GM23248 (cell line): ENCODE measurements around the gene TLE3. TPM values are rescaled to one million over a fixed set of nuclear protein-coding genes. Genes with fewer than 3 reads are reported as not detected.

ENCODE experiments used
- DNase-seq: peaks from one replicate; pipeline ENCODE4 v3.0.0-alpha.2; 2015
- H2AFZ ChIP-seq: fragments of 200-600 bp; sonication (generic); 2 replicates; pipeline ENCODE4 v1.6.1; 2016; ENCODE audit warnings: antibody characterized with exemption
- H3F3A ChIP-seq: fragments of 200-600 bp; sonication (generic); 2 replicates; pipeline ENCODE4 v1.6.1; 2016; ENCODE audit warnings: mild to moderate bottlenecking, antibody characterized with exemption, mixed run types; ENCODE audit not compliant: insufficient read depth
- H3K27ac ChIP-seq: fragments of 200-600 bp; sonication (generic); 2 replicates; pipeline ENCODE4 v1.5.1; 2016; ENCODE audit warnings: mild to moderate bottlenecking
- H3K27me3 ChIP-seq: fragments of 200-600 bp; sonication (generic); replicated peaks from 2 replicates; pipeline ENCODE4 v1.6.1; 2016; ENCODE audit warnings: mild to moderate bottlenecking; ENCODE audit not compliant: insufficient read depth
- H3K36me3 ChIP-seq: fragments of 200-600 bp; sonication (generic); 2 replicates; pipeline ENCODE4 v1.6.1; 2016; ENCODE audit warnings: low read depth, mild to moderate bottlenecking
- H3K4me1 ChIP-seq: fragments of 200-600 bp; sonication (generic); 2 replicates; pipeline ENCODE4 v1.6.1; 2016; ENCODE audit warnings: mild to moderate bottlenecking; ENCODE audit not compliant: insufficient read depth
- H3K4me2 ChIP-seq: fragments of 200-600 bp; sonication (generic); one replicate; pipeline ENCODE4 v1.6.1; 2016; ENCODE audit warnings: mild to moderate bottlenecking; ENCODE audit not compliant: unreplicated experiment
- H3K4me3 ChIP-seq: fragments of 200-600 bp; sonication (generic); 2 replicates; pipeline ENCODE4 v1.5.1; 2016; ENCODE audit warnings: mild to moderate bottlenecking
- H3K79me2 ChIP-seq: fragments of 200-600 bp; sonication (generic); 2 replicates; pipeline ENCODE4 v1.6.1; 2016; ENCODE audit warnings: mild to moderate bottlenecking; ENCODE audit not compliant: insufficient read depth
- H3K9ac ChIP-seq: fragments of 200-600 bp; sonication (generic); 2 replicates; pipeline ENCODE4 v1.6.1; 2016; ENCODE audit warnings: mild to moderate bottlenecking
- H3K9me2 ChIP-seq: fragments of 200-600 bp; sonication (generic); 2 replicates; pipeline ENCODE4 v1.6.1; 2016; ENCODE audit warnings: mixed run types, mild to moderate bottlenecking, moderate library complexity; ENCODE audit not compliant: insufficient read depth
- H3K9me3 ChIP-seq: fragments of 200-600 bp; sonication (generic); one replicate; pipeline ENCODE4 v1.6.1; 2017; ENCODE audit warnings: low read depth
- H4K20me1 ChIP-seq: fragments of 200-600 bp; sonication (generic); 2 replicates; pipeline ENCODE4 v1.6.0; 2016; ENCODE audit not compliant: insufficient read depth
- EZH2 ChIP-seq: fragments of 200-600 bp; sonication (generic); IDR thresholded peaks from 2 replicates; pipeline ENCODE4 v1.6.1; 2018; ENCODE audit warnings: antibody characterized with exemption, mild to moderate bottlenecking; ENCODE audit not compliant: insufficient read depth, poor library complexity, severe bottlenecking
- EZH2phosphoT487 ChIP-seq: fragments of 200-600 bp; sonication (generic); IDR thresholded peaks from 2 replicates; pipeline ENCODE4 v1.6.1; 2018; ENCODE audit warnings: antibody characterized with exemption, moderate library complexity, mild to moderate bottlenecking, low read depth; ENCODE audit not compliant: insufficient read depth
- WGBS, 2 experiments: methylation state at CpG; one replicate each; pipeline ENCODE4 v1.1.6; 2015 to 2017; ENCODE audit warnings: low lambda C conversion rate in 2 of 2, low coverage in 1 of 2; ENCODE audit errors: missing lambda C conversion rate in 2 of 2; 5-methylcytosine and 5-hydroxymethylcytosine counted together
- in situ Hi-C: fragments of 300-500 bp; cut with MboI; formaldehyde crosslinking; loops from 2 replicates; pipeline ENCODE4 v1.15.0; 2020
- polyA plus RNA-seq: library from polyadenylated mRNA; unstranded; fragments of >200 nt; fragmentation: Nextera tagmentation; extraction: Ambion mirVana; gene quantifications from 2 replicates; pipeline ENCODE4 v1.2.1, GENCODE V29; 2016
- total RNA-seq: library from RNA; depleted of rRNA; stranded (reverse); fragments of >200 nt; shearing (Covaris generic); gene quantifications from 2 replicates; pipeline ENCODE4 v1.2.3, GENCODE V29; 2014

TLE3 gene
- total and polyA plus RNA-seq, 2 experiments from 2014 or later, result 11.7 to 37.6 TPM

DNA sequence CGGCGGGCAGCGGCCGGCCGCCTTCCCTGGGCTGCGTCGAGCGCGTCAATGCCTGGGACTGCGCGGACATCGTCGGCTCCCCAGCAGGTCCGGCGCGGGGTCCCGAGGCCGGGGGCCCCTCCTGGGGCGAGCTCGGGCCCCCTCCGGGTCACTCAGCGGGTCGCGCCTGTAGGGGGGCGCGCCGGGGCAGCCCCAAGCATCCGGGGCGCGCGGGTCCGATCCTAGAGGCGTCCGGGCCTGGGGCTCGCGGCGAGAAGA, 725 bp downstream of the TLE3 start:
- peaks cover 56% of the 10 kb centered on the region for H3K79me2 ChIP-seq
- H3K9me3 ChIP-seq, result no peaks in the 10 kb centered on the region
- H3K4me3 ChIP-seq, result peak overlapping the region; percentile 84
- H4K20me1 ChIP-seq, result peaks cover 4% of the 10 kb centered on the region; the same call in 1 of the 2 replicates
- DNase-seq, result no peak
- no peak for TF ChIP-seq EZH2
- no peak for TF ChIP-seq EZH2phosphoT487
- peak overlapping the region; percentile 68 for H2AFZ ChIP-seq
- H3K4me2 ChIP-seq, result peak overlapping the region; percentile 83
- WGBS, 2 experiments, result 1 to 2% methylated on average over 11 to 21 of the region's 37 CpGs
- 0 out of 2 replicates have a peak, but pooled peaks cover 9% of the 10 kb centered on the region for H3K36me3 ChIP-seq
- H3K4me1 ChIP-seq, result peaks cover 38% of the 10 kb centered on the region
- H3K9ac ChIP-seq, result peak overlapping the region; percentile 82
- peak overlapping the region; percentile 77 for H3K27ac ChIP-seq
- no peaks in the 10 kb centered on the region for H3K27me3 ChIP-seq
- in situ Hi-C loops, result no loop called here
- H3F3A ChIP-seq, result peaks cover 13% of the 10 kb centered on the region
- no peaks in the 10 kb centered on the region for H3K9me2 ChIP-seq

DNA sequence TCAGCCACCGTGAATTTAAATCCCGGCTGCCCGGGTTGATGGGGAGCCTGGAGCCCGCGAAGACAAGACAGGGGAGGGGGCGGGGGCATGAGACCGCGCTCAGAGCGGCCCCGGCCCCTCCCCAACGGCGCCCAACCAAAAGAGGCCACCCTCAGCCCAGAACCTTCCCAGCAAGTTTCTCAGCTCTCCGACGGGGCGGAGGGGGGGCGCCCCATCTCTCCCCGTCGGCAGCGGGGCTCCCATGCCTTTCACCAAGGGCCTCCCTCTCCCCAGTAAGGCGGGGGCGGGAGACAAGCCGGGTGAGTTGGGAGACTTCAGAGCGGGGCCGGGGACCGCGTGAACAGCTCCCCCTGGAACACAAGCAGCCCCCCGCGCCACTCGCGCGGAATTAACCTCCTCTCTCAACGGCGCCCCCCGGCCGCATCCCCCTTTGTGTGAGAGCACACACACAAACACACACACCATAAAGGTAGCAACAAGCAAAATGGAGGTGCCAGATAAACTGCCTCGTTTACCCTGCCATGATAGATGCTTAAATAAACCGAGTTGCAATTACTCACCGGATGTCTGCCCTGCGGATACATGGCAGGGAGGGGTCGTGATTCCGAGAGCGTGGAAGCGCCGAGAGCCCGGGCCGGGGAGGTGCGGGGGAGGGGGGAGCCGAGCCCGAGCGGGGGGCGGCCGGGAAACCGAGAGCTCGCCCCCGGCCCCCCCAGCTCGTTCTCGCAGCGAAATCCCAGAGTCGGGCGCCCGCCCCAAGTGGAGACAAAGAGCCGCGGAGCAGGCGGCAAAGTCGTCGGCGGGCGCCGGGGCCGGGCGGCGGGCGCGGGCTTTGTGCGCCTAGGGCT, 1.3 kb downstream of the TLE3 start:
- peaks cover 32% of the 10 kb centered on the region for H3K4me1 ChIP-seq

DNA sequence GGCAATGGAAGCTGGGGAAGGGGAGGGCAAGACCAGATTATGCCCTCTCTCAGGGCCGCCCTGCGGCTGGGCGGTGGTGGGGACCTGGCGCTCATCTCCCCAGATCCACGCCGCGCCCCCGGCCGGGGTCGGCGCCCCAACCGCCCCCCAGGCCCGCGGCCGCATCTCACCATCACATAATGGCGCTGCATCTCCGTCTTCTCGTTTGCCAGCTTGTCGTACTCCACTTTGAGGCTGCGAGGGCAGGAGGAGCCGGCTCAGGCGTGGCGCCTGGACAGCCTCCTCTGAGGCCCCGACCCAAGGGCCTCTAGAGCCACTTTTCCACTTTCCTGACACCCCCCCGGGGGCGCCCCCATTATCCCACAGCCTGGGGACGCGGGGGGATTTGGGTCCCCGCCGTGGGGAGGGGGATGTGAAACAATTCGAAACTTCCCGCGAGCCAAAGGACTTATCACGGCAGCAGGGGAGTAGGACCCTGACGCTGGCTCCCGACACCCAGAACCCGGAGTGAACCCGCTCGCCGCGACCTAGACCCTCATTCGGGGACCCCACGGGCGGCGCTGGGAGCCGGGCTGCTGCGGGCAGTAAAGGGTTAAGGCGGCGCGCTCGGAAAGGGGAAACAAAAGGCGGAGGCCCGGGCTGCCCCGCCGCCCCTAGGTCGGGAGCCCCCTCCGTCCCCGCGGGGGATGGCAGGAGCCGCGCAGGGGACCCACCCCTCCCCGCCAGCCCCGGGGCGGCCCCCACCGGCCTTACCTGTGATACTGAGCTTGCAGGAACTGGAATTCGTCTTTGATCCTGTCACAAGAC, 2.1 kb downstream of the TLE3 start:
- H3K4me2 ChIP-seq, result peak overlapping the region; percentile 83
- TF ChIP-seq EZH2phosphoT487 (no peak), EZH2 (no peak)
- DNase-seq, result peak; percentile 62
- H3K9me2 ChIP-seq, result no peaks in the 10 kb centered on the region
- H3F3A ChIP-seq, result peaks cover 15% of the 10 kb centered on the region
- H3K79me2 ChIP-seq, result peaks cover 70% of the 10 kb centered on the region
- in situ Hi-C loops, result no loop called here
- H3K9me3 ChIP-seq, result no peaks in the 10 kb centered on the region
- peaks cover 9% of the 10 kb centered on the region; the same call in 1 of the 2 replicates for H3K36me3 ChIP-seq
- WGBS, 2 experiments, result 3 to 4% methylated on average over 32 to 47 of the region's 66 CpGs
- peak overlapping the region; percentile 68 for H2AFZ ChIP-seq
- peaks cover 31% of the 10 kb centered on the region for H3K4me1 ChIP-seq
- H3K27me3 ChIP-seq, result no peaks in the 10 kb centered on the region
- 0 out of 2 replicates have a peak overlapping the region, but pooled peaks have one; percentile 77 for H3K27ac ChIP-seq
- H4K20me1 ChIP-seq, result peaks cover 4% of the 10 kb centered on the region; the same call in 1 of the 2 replicates
- peak overlapping the region; percentile 82 for H3K9ac ChIP-seq
- peak overlapping the region; percentile 84 for H3K4me3 ChIP-seq

More for the DNA sequence above, 1.3 kb downstream of the TLE3 start:
- Histone ChIP-seq H3K9me3 (no peaks in the 10 kb centered on the region), H3K9ac (peak overlapping the region; percentile 82), H3K4me2 (peak overlapping the region; percentile 83), H2AFZ (peak overlapping the region; percentile 68), H3K4me3 (peak overlapping the region; percentile 84), H3K79me2 (peaks cover 61% of the 10 kb centered on the region), H3K9me2 (no peaks in the 10 kb centered on the region), H3K36me3 (0 out of 2 replicates have a peak, but pooled peaks cover 9% of the 10 kb centered on the region), H4K20me1 (peaks cover 4% of the 10 kb centered on the region; the same call in 1 of the 2 replicates), H3K27me3 (no peaks in the 10 kb centered on the region), H3F3A (peaks cover 13% of the 10 kb centered on the region), H3K27ac (peak overlapping the region; percentile 77)
- DNase-seq, result peak; percentile 81
- TF ChIP-seq EZH2 (no peak), EZH2phosphoT487 (no peak)
- in situ Hi-C loops, result no loop called here
- 1 to 2% methylated on average over 19 to 68 of the region's 75 CpGs for WGBS, 2 experiments

DNA sequence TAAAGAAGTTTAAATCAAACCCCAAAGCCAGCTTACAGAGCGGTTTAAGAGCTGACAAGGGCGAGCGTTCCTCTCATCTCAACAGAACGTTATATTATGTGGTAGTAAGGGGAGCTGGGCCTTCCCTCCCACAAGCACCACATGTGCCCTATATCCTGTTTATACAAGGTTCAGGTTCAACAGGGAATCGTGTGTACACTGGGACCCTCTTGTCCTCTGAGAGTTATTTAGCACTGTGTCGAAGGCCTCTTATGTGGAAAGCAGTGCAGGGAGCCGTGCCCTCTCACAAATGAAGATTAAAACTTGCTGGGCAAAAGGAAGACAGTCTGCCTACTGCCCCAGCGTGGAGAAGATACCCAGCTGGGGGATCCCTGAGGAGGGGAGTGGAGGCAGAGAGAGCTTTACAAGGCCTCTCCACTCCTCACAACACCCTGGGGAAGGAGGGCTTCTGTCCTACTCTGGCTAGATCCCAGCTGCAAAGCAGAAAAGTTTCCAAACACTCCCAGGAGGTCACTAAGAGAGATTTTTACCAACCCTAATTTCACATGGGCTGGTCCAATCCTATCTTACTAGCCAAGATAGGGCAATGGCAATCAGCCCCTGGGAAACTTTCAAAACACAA, 2.9 kb downstream of the TLE3 start:
- Histone ChIP-seq H3K79me2 (peaks cover 78% of the 10 kb centered on the region), H3K36me3 (peaks cover 9% of the 10 kb centered on the region; the same call in 1 of the 2 replicates), H3K9me3 (no peaks in the 10 kb centered on the region), H3K4me3 (peak overlapping the region; percentile 84), H3K9me2 (no peaks in the 10 kb centered on the region), H3K4me1 (peaks cover 34% of the 10 kb centered on the region), H3F3A (peaks cover 20% of the 10 kb centered on the region), H3K27ac (no peak overlapping the region), H2AFZ (peak overlapping the region; percentile 68; the same call in 1 of the 2 replicates), H4K20me1 (peaks cover 4% of the 10 kb centered on the region; the same call in 1 of the 2 replicates), H3K4me2 (peak overlapping the region; percentile 83), H3K9ac (peak overlapping the region; percentile 82), H3K27me3 (no peaks in the 10 kb centered on the region)
- peak; percentile 18 for DNase-seq
- 56 to 61% methylated on average over 8 of the region's 8 CpGs for WGBS, 2 experiments
- in situ Hi-C loops, result no loop called here
- no peak for TF ChIP-seq EZH2phosphoT487
